SK-N-SH (cell line): Measurements from ENCODE around the gene NRSN1. TPM values are rescaled to one million over a fixed set of nuclear protein-coding genes. Genes with fewer than 3 reads are reported as not detected.

Source experiments
- CTCF ChIA-PET: fragments of 300-600, 350-600 bp; formaldehyde crosslinking; extraction: SDS; loops from one replicate; lab custom pipeline; 2021; lab: Yijun Ruan, JAX
- POLR2A ChIA-PET: fragments of 350-600 bp; sonication (Branson Sonifier 250); formaldehyde crosslinking; extraction: SDS; loops from one replicate; lab custom pipeline; 2020; ENCODE audit warnings: antibody characterized with exemption, inconsistent platforms; lab: Yijun Ruan, JAX
- DNase-seq: peaks from one replicate; pipeline ENCODE4 v3.0.0; 2012
- H2AFZ ChIP-seq: fragments of 200-600 bp; sonication (generic); 2 replicates; pipeline ENCODE4 v1.8.1; 2016; ENCODE audit warnings: antibody characterized with exemption, mild to moderate bottlenecking, low read depth
- H3F3A ChIP-seq: fragments of 200-600 bp; sonication (generic); replicated peaks from 2 replicates; pipeline ENCODE3; 2016; ENCODE audit warnings: antibody characterized with exemption, mild to moderate bottlenecking; ENCODE audit not compliant: insufficient read depth
- H3K27ac ChIP-seq, 2 experiments: fragments of 200-500 bp in 1 of 2; fragments of 200-600 bp in 1 of 2; sonication (Bioruptor generic) in 1 of 2; sonication (generic), shearing (Covaris generic) in 1 of 2; 2 replicates each; pipeline versions ENCODE4 v1.5.1 to v1.6.1; 2014 to 2016; ENCODE audit warnings: low read depth in 2 of 2, inconsistent platforms in 1 of 2, low read length in 1 of 2, mild to moderate bottlenecking in 1 of 2, mixed read lengths in 1 of 2
- H3K27me3 ChIP-seq: fragments of 200-600 bp; sonication (generic), shearing (Covaris generic); 2 replicates; pipeline ENCODE4 v1.6.1; 2016; ENCODE audit warnings: mixed run types; ENCODE audit not compliant: insufficient read depth
- H3K36me3 ChIP-seq, 2 experiments: fragments of 200-500 bp in 1 of 2; fragments of 200-600 bp in 1 of 2; sonication (Bioruptor generic) in 1 of 2; sonication (generic) in 1 of 2; replicated peaks in 1 of 2; 2 replicates each; pipeline versions ENCODE3 to v1.5.1; 2014 to 2016; ENCODE audit warnings: low read length in 1 of 2, mild to moderate bottlenecking in 1 of 2; ENCODE audit not compliant: insufficient read depth in 2 of 2, control insufficient read depth in 1 of 2
- H3K4me1 ChIP-seq, 2 experiments: fragments of 200-500 bp in 1 of 2; fragments of 200-600 bp in 1 of 2; sonication (Bioruptor generic) in 1 of 2; sonication (generic), shearing (Covaris generic) in 1 of 2; 2 replicates each; pipeline versions ENCODE4 v1.5.1 to v1.6.1; 2014 to 2016; ENCODE audit warnings: low read depth in 1 of 2, low read length in 1 of 2, mixed run types in 1 of 2; ENCODE audit not compliant: insufficient read depth in 2 of 2, control insufficient read depth in 1 of 2
- H3K4me2 ChIP-seq: fragments of 200-600 bp; sonication (generic), shearing (Covaris generic); 2 replicates; pipeline ENCODE4 v1.6.1; 2017; ENCODE audit warnings: mixed run types
- H3K4me3 ChIP-seq, 2 experiments: fragments of 200-500 bp in 1 of 2; fragments of 200-600 bp in 1 of 2; sonication (Bioruptor generic) in 1 of 2; sonication (generic), shearing (Covaris generic) in 1 of 2; 2 replicates each; pipeline versions ENCODE4 v1.5.1 to v1.8.1; 2014 to 2016; ENCODE audit warnings: low read depth in 2 of 2, inconsistent platforms in 1 of 2, low read length in 1 of 2, mild to moderate bottlenecking in 1 of 2, mixed read lengths in 1 of 2, moderate library complexity in 1 of 2
- H3K79me2 ChIP-seq: fragments of 200-600 bp; sonication (generic); 2 replicates; pipeline ENCODE4 v1.8.1; 2017; ENCODE audit warnings: mild to moderate bottlenecking; ENCODE audit not compliant: insufficient read depth
- H3K9ac ChIP-seq: fragments of 200-600 bp; sonication (generic); 2 replicates; pipeline ENCODE4 v1.6.1; 2017; ENCODE audit warnings: mixed run types
- H3K9me2 ChIP-seq: fragments of 200-600 bp; sonication (generic); 2 replicates; pipeline ENCODE4 v1.6.1; 2017; ENCODE audit warnings: mixed run types
- H3K9me3 ChIP-seq: fragments of 200-600 bp; sonication (generic); 2 replicates; pipeline ENCODE4 v1.6.1; 2017; ENCODE audit warnings: mixed run types, mild to moderate bottlenecking, moderate library complexity
- H4K20me1 ChIP-seq: fragments of 200-600 bp; sonication (generic); 2 replicates; pipeline ENCODE4 v1.6.1; 2017; ENCODE audit warnings: mild to moderate bottlenecking, mixed run types; ENCODE audit not compliant: insufficient read depth
- EP300 ChIP-seq, 2 experiments: IDR thresholded peaks; 2 replicates each; pipeline versions ENCODE4 v1.4.0 to v1.6.1; 2012; ENCODE audit warnings: borderline replicate concordance in 1 of 2, low read depth in 1 of 2, low read length in 1 of 2
- EZH2phosphoT487 ChIP-seq: fragments of 200-600 bp; sonication (generic); IDR thresholded peaks from 2 replicates; pipeline ENCODE4 v1.6.1; 2017; ENCODE audit warnings: low read depth, mixed run types, mild to moderate bottlenecking, antibody characterized with exemption, moderate library complexity, borderline replicate concordance
- FOXM1 ChIP-seq: IDR thresholded peaks from 2 replicates; pipeline ENCODE4 v1.4.0; 2012; ENCODE audit warnings: low read depth, mild to moderate bottlenecking
- GATA2 ChIP-seq: sonication (generic); formaldehyde crosslinking; IDR thresholded peaks from 2 replicates; pipeline ENCODE4 v1.5.0; 2020; ENCODE audit warnings: mild to moderate bottlenecking, missing genetic modification reagents
- IRF3 ChIP-seq: fragments of 150-350 bp; IDR thresholded peaks from 2 replicates; pipeline ENCODE4 v1.6.1; 2016; ENCODE audit warnings: mild to moderate bottlenecking, low read depth, low read length
- JUND ChIP-seq: IDR thresholded peaks from 2 replicates; pipeline ENCODE4 v1.4.0; 2012
- MAX ChIP-seq: IDR thresholded peaks from 2 replicates; pipeline ENCODE4 v1.4.0; 2012; ENCODE audit warnings: low read depth
- MEF2A ChIP-seq: IDR thresholded peaks from 2 replicates; pipeline ENCODE4 v1.4.0; 2012; ENCODE audit warnings: low read depth, borderline replicate concordance
- MXI1 ChIP-seq: IDR thresholded peaks from 2 replicates; pipeline ENCODE4 v1.6.1; 2012; ENCODE audit warnings: mild to moderate bottlenecking, low read depth, low read length, improper control_type of control experiment
- PBX3 ChIP-seq: IDR thresholded peaks from 2 replicates; pipeline ENCODE4; 2012
- POLR2AphosphoS5 ChIP-seq: IDR thresholded peaks from 2 replicates; pipeline ENCODE4 v1.6.1; 2012; ENCODE audit warnings: low read depth, low read length
- RAD21 ChIP-seq: IDR thresholded peaks from 2 replicates; pipeline ENCODE4 v1.6.1; 2012; ENCODE audit warnings: mild to moderate bottlenecking, low read length
- RCOR1 ChIP-seq: fragments of 150-350 bp; IDR thresholded peaks from 2 replicates; pipeline ENCODE4 v1.6.1; 2017; ENCODE audit warnings: antibody characterized with exemption, low read length
- RFX5 ChIP-seq: IDR thresholded peaks from 2 replicates; pipeline ENCODE4 v1.6.1; 2012; ENCODE audit warnings: mild to moderate bottlenecking, improper control_type of control experiment, low read length
- SIN3A ChIP-seq: IDR thresholded peaks from 2 replicates; pipeline ENCODE4 v1.6.1; 2012; ENCODE audit warnings: low read depth, mild to moderate bottlenecking, low read length, moderate library complexity, borderline replicate concordance
- TAF1 ChIP-seq: IDR thresholded peaks from 2 replicates; pipeline ENCODE4 v1.6.1; 2012; ENCODE audit warnings: low read depth, mild to moderate bottlenecking, low read length, moderate library complexity, borderline replicate concordance
- TCF12 ChIP-seq: IDR thresholded peaks from 2 replicates; pipeline ENCODE4 v1.4.0; 2012
- USF1 ChIP-seq: IDR thresholded peaks from 2 replicates; pipeline ENCODE4 v1.4.0; 2012; ENCODE audit warnings: low read depth, borderline replicate concordance
- USF2 ChIP-seq: fragments of 150-350 bp; IDR thresholded peaks from 2 replicates; pipeline ENCODE4 v1.6.1; 2017; ENCODE audit warnings: antibody characterized with exemption, low read length, low read depth, borderline replicate concordance
- YY1 ChIP-seq: IDR thresholded peaks from 2 replicates; pipeline ENCODE4 v1.4.0; 2012; ENCODE audit warnings: low read depth, mild to moderate bottlenecking
- WGBS: methylation state at CpG from one replicate; pipeline ENCODE4 v1.1.6; 2017; ENCODE audit warnings: low lambda C conversion rate; 5-methylcytosine and 5-hydroxymethylcytosine counted together
- polyA plus RNA-seq, 3 experiments: library from polyadenylated mRNA; depleted of rRNA; stranded (reverse); fragments of >200 nt; gene quantifications; 2 replicates each; pipeline ENCODE4 v1.2.3, GENCODE V29; 2012

Gene NRSN1
- polyA plus RNA-seq, 1 of the 3 experiments (the other 2 are of a cell fraction): 0.02 TPM

- H3K27me3 ChIP-seq: no peaks in the 10 kb centered on the region
- no peak overlapping the region for H3K4me2 ChIP-seq
- H3F3A ChIP-seq: no peaks in the 10 kb centered on the region
- H3K9ac ChIP-seq: no peak overlapping the region
- no peak overlapping the region for H2AFZ ChIP-seq
- ChIA-PET POLR2A (no interaction called here), CTCF (no interaction called here)
- H3K4me3 ChIP-seq: no peak overlapping the region
- H3K9me3 ChIP-seq: 0 out of 2 replicates have a peak, but pooled peaks cover 9% of the 10 kb centered on the region
- no peak overlapping the region for H3K27ac ChIP-seq
- H3K36me3 ChIP-seq: no peaks in the 10 kb centered on the region
- no peak for TF ChIP-seq MXI1
- no peak for TF ChIP-seq RAD21
- no peak for TF ChIP-seq JUND
- no peak for TF ChIP-seq MEF2A
- TF ChIP-seq EP300 (IDR thresholded peaks at IDR 0.05; ENCODE audit: borderline replicate concordance in 1 of 2, low read depth in 1 of 2, low read length in 1 of 2): no peak
- no peak for TF ChIP-seq PBX3
- TF ChIP-seq POLR2AphosphoS5: no peak
- TF ChIP-seq TAF1: no peak
- TF ChIP-seq USF2: no peak
- TF ChIP-seq RFX5: no peak
- TF ChIP-seq FOXM1: no peak
- no peak for TF ChIP-seq EZH2phosphoT487
- TF ChIP-seq MAX: no peak
- no peak for TF ChIP-seq SIN3A
- no peak for TF ChIP-seq IRF3
- no peak for TF ChIP-seq YY1
- TF ChIP-seq TCF12: no peak
- TF ChIP-seq USF1: no peak
- no peak for TF ChIP-seq GATA2 (CRISPR knock-in tag)
- no peak for TF ChIP-seq RCOR1
- no peaks in the 10 kb centered on the region for H3K4me1 ChIP-seq
- H4K20me1 ChIP-seq: no peaks in the 10 kb centered on the region
- no peaks in the 10 kb centered on the region for H3K79me2 ChIP-seq
- no peaks in the 10 kb centered on the region for H3K9me2 ChIP-seq
- DNase-seq: no peak
- WGBS: 11% methylated on average over 1 of the region's 1 CpG
Observed at GRCh38 chr6:24152014-24152413, 26.0 kb downstream of the NRSN1 start.
